H1 (cell line): ENCODE measurements around the gene GADL1. TPM values are rescaled to one million over a fixed set of nuclear protein-coding genes. Genes with fewer than 3 reads are reported as not detected.

Experiments
- CTCF ChIA-PET: fragments of 300-600 bp; sonication (Branson Sonifier 250); formaldehyde crosslinking; loops from one replicate; lab custom pipeline; 2021; ENCODE audit not compliant: partially characterized antibody; lab: Charles Lee
- POLR2A ChIA-PET: fragments of 300-600 bp; sonication (Branson Sonifier 250); formaldehyde crosslinking; loops from one replicate; lab custom pipeline; 2021; ENCODE audit warnings: inconsistent platforms; ENCODE audit not compliant: partially characterized antibody; lab: Charles Lee
- DNase-seq, 2 experiments: peaks; one replicate each; pipeline versions ENCODE4 v3.0.0 to v3.0.0-alpha.2; 2010 to 2022; ENCODE audit warnings: low spot score in 2 of 2, low read depth in 1 of 2, mixed read lengths in 1 of 2
- FAIRE-seq: peaks from 2 replicates; lab custom pipeline; 2011; peaks lifted over from hg19 to GRCh38; lab: Jason Lieb, UNC
- H2AFZ ChIP-seq: 2 replicates; pipeline ENCODE4 v1.8.1; 2012; ENCODE audit warnings: low read length, inconsistent platforms
- H2AK5ac ChIP-seq: 2 replicates; pipeline ENCODE4 v1.6.1; 2013; ENCODE audit warnings: low read depth, low read length
- H2BK120ac ChIP-seq: replicated peaks from 2 replicates; pipeline ENCODE3; 2013; ENCODE audit warnings: low read depth, low read length, inconsistent platforms
- H2BK12ac ChIP-seq: 2 replicates; pipeline ENCODE4 v1.6.1; 2013; ENCODE audit warnings: low read depth, low read length
- H2BK15ac ChIP-seq: 2 replicates; pipeline ENCODE4 v1.6.1; 2013; ENCODE audit warnings: low read length
- H2BK20ac ChIP-seq: 2 replicates; pipeline ENCODE4 v1.6.1; 2013; ENCODE audit warnings: low read length
- H2BK5ac ChIP-seq: 2 replicates; pipeline ENCODE4 v1.6.1; 2013; ENCODE audit warnings: low read depth, low read length
- H3K14ac ChIP-seq: 2 replicates; pipeline ENCODE4 v1.6.1; 2013; ENCODE audit warnings: inconsistent platforms; ENCODE audit not compliant: insufficient read length
- H3K18ac ChIP-seq: 2 replicates; pipeline ENCODE4 v1.6.1; 2013; ENCODE audit warnings: low read length; ENCODE audit errors: extremely low read depth
- H3K23ac ChIP-seq: 2 replicates; pipeline ENCODE4 v1.6.1; 2013; ENCODE audit warnings: inconsistent platforms; ENCODE audit not compliant: insufficient read length
- H3K23me2 ChIP-seq: 2 replicates; pipeline ENCODE4 v1.6.1; 2013; ENCODE audit warnings: low read depth, low read length
- H3K27ac ChIP-seq: 2 replicates; pipeline ENCODE4 v1.6.1; 2011; ENCODE audit warnings: low read depth, low read length, inconsistent platforms
- H3K27me3 ChIP-seq, 4 experiments: replicated peaks in 1 of 4; 1 replicate in 1 of 4; 2 replicates in 3 of 4; pipeline versions ENCODE4 v1.6.1 to v1.8.1; 2011 to 2013; ENCODE audit warnings: low read length in 3 of 4, mild to moderate bottlenecking in 3 of 4, inconsistent platforms in 2 of 4, mixed read lengths in 2 of 4, moderate library complexity in 1 of 4; ENCODE audit not compliant: control insufficient read depth in 3 of 4, insufficient read depth in 3 of 4; ENCODE audit errors: extremely low read depth in 1 of 4
- H3K36me3 ChIP-seq, 4 experiments: 2 replicates each; pipeline versions ENCODE4 v1.6.1 to v1.8.1; 2011 to 2013; ENCODE audit warnings: mild to moderate bottlenecking in 4 of 4, low read length in 3 of 4, moderate library complexity in 2 of 4, control low read depth in 1 of 4, inconsistent platforms in 1 of 4; ENCODE audit not compliant: insufficient read depth in 4 of 4, control insufficient read depth in 2 of 4
- H3K4ac ChIP-seq: replicated peaks from 2 replicates; pipeline ENCODE3; 2013; ENCODE audit warnings: low read length, low read depth, mixed read lengths, inconsistent platforms; ENCODE audit not compliant: insufficient read length
- H3K4me1 ChIP-seq, 4 experiments: replicated peaks in 1 of 4; 1 replicate in 1 of 4; 2 replicates in 3 of 4; pipeline versions ENCODE4 v1.6.1 to v1.8.1; 2011 to 2013; ENCODE audit warnings: low read length in 3 of 4, inconsistent platforms in 2 of 4, mixed read lengths in 1 of 4; ENCODE audit not compliant: insufficient read depth in 4 of 4, control insufficient read depth in 3 of 4
- H3K4me2 ChIP-seq, 2 experiments: 2 replicates each; pipeline versions ENCODE4 v1.6.1 to v1.8.1; 2011 to 2013; ENCODE audit warnings: low read depth in 2 of 2, low read length in 2 of 2, control low read depth in 1 of 2, inconsistent platforms in 1 of 2, mild to moderate bottlenecking in 1 of 2; ENCODE audit not compliant: insufficient read depth in 1 of 2
- H3K4me3 ChIP-seq, 4 experiments: fragments of 200-600, 300-600 bp in 1 of 4; sonication (generic), shearing (Covaris generic), sonication (Bioruptor Twin) in 1 of 4; 2 replicates each; pipeline versions ENCODE4 v1.5.1 to v1.8.1; 2011 to 2016; ENCODE audit warnings: low read length in 4 of 4, low read depth in 3 of 4, control low read depth in 2 of 4, inconsistent platforms in 2 of 4, mild to moderate bottlenecking in 2 of 4, mixed read lengths in 1 of 4, moderate library complexity in 1 of 4; ENCODE audit not compliant: insufficient read depth in 2 of 4; ENCODE audit errors: extremely low read depth in 1 of 4
- H3K56ac ChIP-seq: replicated peaks from 2 replicates; pipeline ENCODE3; 2013; ENCODE audit warnings: low read depth, mild to moderate bottlenecking, mixed read lengths, low read length, inconsistent platforms; ENCODE audit not compliant: insufficient read length
- H3K79me1 ChIP-seq: 2 replicates; pipeline ENCODE4 v1.6.1; 2013; ENCODE audit warnings: low read depth, low read length, control low read depth
- H3K79me2 ChIP-seq, 2 experiments: 2 replicates each; pipeline versions ENCODE4 v1.6.1 to v1.8.1; 2012 to 2013; ENCODE audit warnings: low read length in 2 of 2, mild to moderate bottlenecking in 2 of 2, inconsistent platforms in 1 of 2; ENCODE audit not compliant: insufficient read depth in 2 of 2, control insufficient read depth in 1 of 2
- H3K9ac ChIP-seq, 4 experiments: replicated peaks in 1 of 4; 1 replicate in 1 of 4; 2 replicates in 3 of 4; pipeline versions ENCODE4 v1.6.1 to v1.8.1; 2011 to 2013; ENCODE audit warnings: low read depth in 3 of 4, low read length in 3 of 4, control low read depth in 2 of 4, mild to moderate bottlenecking in 2 of 4, moderate library complexity in 2 of 4, inconsistent platforms in 1 of 4; ENCODE audit errors: extremely low read depth in 1 of 4
- H3K9me3 ChIP-seq, 2 experiments: 2 replicates each; pipeline versions ENCODE4 v1.6.1 to v1.8.1; 2012 to 2013; ENCODE audit warnings: mild to moderate bottlenecking in 2 of 2, moderate library complexity in 2 of 2, control low read depth in 1 of 2, inconsistent platforms in 1 of 2, low read depth in 1 of 2, low read length in 1 of 2, mixed read lengths in 1 of 2; ENCODE audit not compliant: insufficient read depth in 2 of 2
- H4K20me1 ChIP-seq, 2 experiments: replicated peaks in 1 of 2; 2 replicates each; pipeline versions ENCODE3 to v1.8.1; 2011 to 2013; ENCODE audit warnings: inconsistent platforms in 2 of 2, low read length in 2 of 2, mild to moderate bottlenecking in 1 of 2; ENCODE audit not compliant: insufficient read depth in 2 of 2, control insufficient read depth in 1 of 2
- H4K5ac ChIP-seq: 2 replicates; pipeline ENCODE4 v1.6.1; 2013; ENCODE audit warnings: low read length, low read depth, mixed read lengths, inconsistent platforms; ENCODE audit not compliant: insufficient read length
- H4K8ac ChIP-seq: 2 replicates; pipeline ENCODE4 v1.8.0; 2013; ENCODE audit warnings: mild to moderate bottlenecking, moderate library complexity, low read length, inconsistent platforms; ENCODE audit not compliant: insufficient read depth; ENCODE audit errors: extremely low read depth
- H4K91ac ChIP-seq: replicated peaks from 2 replicates; pipeline ENCODE3; 2013; ENCODE audit warnings: low read length, mixed read lengths, inconsistent platforms; ENCODE audit not compliant: insufficient read length
- ASH2L ChIP-seq: fragments of 200-600, 300-600 bp; sonication (generic); IDR thresholded peaks from one replicate; pipeline ENCODE4 v1.7.1; 2017; ENCODE audit warnings: low read length
- BACH1 ChIP-seq: IDR thresholded peaks from 2 replicates; pipeline ENCODE4 v1.6.1; 2012; ENCODE audit warnings: low read length, improper control_type of control experiment
- CBX5 ChIP-seq: fragments of 300-800, 300-1000 bp; sonication (generic); IDR thresholded peaks from 2 replicates; pipeline ENCODE4 v1.7.1; 2016; ENCODE audit warnings: antibody characterized with exemption, low read length, low read depth
- EP300 ChIP-seq, 2 experiments: IDR thresholded peaks; 1 replicate in 1 of 2; 2 replicates in 1 of 2; pipeline ENCODE4 v1.6.1; 2011 to 2012; ENCODE audit warnings: low read depth in 2 of 2, low read length in 2 of 2, mild to moderate bottlenecking in 2 of 2, borderline replicate concordance in 1 of 2, inconsistent platforms in 1 of 2, moderate library complexity in 1 of 2
- KDM4A ChIP-seq: IDR thresholded peaks from one replicate; pipeline ENCODE4 v1.7.1; 2012; ENCODE audit warnings: low read depth, mild to moderate bottlenecking, moderate library complexity, low read length, inconsistent platforms; ENCODE audit not compliant: severe bottlenecking
- MAFK ChIP-seq: IDR thresholded peaks from 2 replicates; pipeline ENCODE4 v1.6.1; 2012; ENCODE audit warnings: low read depth, mild to moderate bottlenecking, improper control_type of control experiment, low read length
- RFX5 ChIP-seq: IDR thresholded peaks from 2 replicates; pipeline ENCODE4 v1.6.1; 2011; ENCODE audit warnings: low read depth, low read length, improper control_type of control experiment, borderline replicate concordance
- RNF2 ChIP-seq: fragments of 200-900, 300-1000 bp; sonication (generic); IDR thresholded peaks from 2 replicates; pipeline ENCODE4 v1.7.1; 2016; ENCODE audit warnings: borderline replicate concordance, low read depth, mild to moderate bottlenecking, antibody characterized with exemption, low read length; ENCODE audit not compliant: poor library complexity, severe bottlenecking; ENCODE audit errors: missing control alignments
- RXRA ChIP-seq: IDR thresholded peaks from 2 replicates; pipeline ENCODE4 v1.6.1; 2011; ENCODE audit warnings: low read depth, mild to moderate bottlenecking, low read length, moderate library complexity; ENCODE audit not compliant: insufficient read depth
- SIRT6 ChIP-seq: IDR thresholded peaks from one replicate; pipeline ENCODE4 v1.7.1; 2012; ENCODE audit warnings: low read length, inconsistent platforms
- SP2 ChIP-seq: IDR thresholded peaks from 2 replicates; pipeline ENCODE4 v1.6.1; 2012; ENCODE audit warnings: mild to moderate bottlenecking, low read length, inconsistent platforms
- TAF1 ChIP-seq: IDR thresholded peaks from 2 replicates; pipeline ENCODE4 v1.6.1; 2011; ENCODE audit warnings: mild to moderate bottlenecking, low read depth, low read length
- TBP ChIP-seq: IDR thresholded peaks from 2 replicates; pipeline ENCODE4 v1.6.1; 2011; ENCODE audit warnings: low read depth, low read length, improper control_type of control experiment
- YY1 ChIP-seq: IDR thresholded peaks from 2 replicates; pipeline ENCODE4 v1.6.1; 2011; ENCODE audit warnings: low read depth, mild to moderate bottlenecking, low read length
- whole genome bisulfite sequencing, 2 experiments: shearing (Covaris generic) in 1 of 2; methylation state at CpG; one replicate each; pipeline versions ENCODE4 v1.1.6 to v1.1.7; 2013 to 2015; ENCODE audit warnings: low lambda C conversion rate in 2 of 2, mixed read lengths in 2 of 2, inconsistent platforms in 1 of 2, low coverage in 1 of 2, missing lambda C conversion rate in 1 of 2; ENCODE audit not compliant: insufficient replicate concordance in 2 of 2, insufficient coverage in 1 of 2, insufficient read length in 1 of 2; ENCODE audit errors: extremely low coverage in 1 of 2, missing lambda C conversion rate in 1 of 2; 5-methylcytosine and 5-hydroxymethylcytosine counted together
- polyA plus RNA-seq, 7 experiments: library from polyadenylated mRNA; depleted of rRNA in 3 of 7; stranded (reverse) in 5 of 7; unstranded in 2 of 7; fragments of >200 nt in 5 of 7; fragments of 200-250 nt in 2 of 7; gene quantifications; 1 replicate in 5 of 7; 2 replicates in 1 of 7; 4 replicates in 1 of 7; pipeline versions ENCODE4 v1.2.1 to v1.2.3, GENCODE V29; 2011 to 2013; ENCODE audit warnings: missing spikeins in 2 of 7, mixed read lengths in 2 of 7
- total RNA-seq: library from RNA; stranded (reverse); fragmentation: NEBNext Ultra II Directional; extraction: Animal tissue kit (Norgen Biotek cat#: 25700); gene quantifications from 2 replicates; pipeline ENCODE4 v1.2.1, GENCODE V29; 2021
- TF ChIP-seq, protein P1 (sequence below): IDR thresholded peaks from 2 replicates; pipeline ENCODE4 v1.6.1; 2011; ENCODE audit warnings: low read depth, mild to moderate bottlenecking, low read length; ENCODE audit not compliant: insufficient read depth

Gene GADL1
- total and polyA plus RNA-seq, 2 of the 8 experiments (the other 6 are each of a cell fraction or from before 2014, with no cell fraction given), result 0.03 to 0.30 TPM

DNA sequence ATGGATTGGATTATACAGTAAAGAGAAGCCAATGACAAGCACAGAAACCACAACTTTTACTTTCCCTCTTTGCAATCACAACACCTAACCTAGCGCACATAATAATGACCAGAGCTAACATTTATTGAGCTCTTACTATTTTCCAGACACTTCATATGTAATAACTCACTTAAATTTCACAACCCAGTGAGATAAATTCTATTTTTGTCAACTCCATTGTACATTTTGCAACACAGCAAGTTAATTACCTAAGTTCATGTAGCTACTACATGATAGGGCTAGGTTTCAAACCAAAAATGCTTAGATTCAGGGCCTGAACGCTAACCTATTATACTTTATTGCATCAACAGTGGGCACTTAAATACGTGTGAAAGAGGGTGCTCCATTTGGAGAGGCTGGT is 89.5 kb downstream of the GADL1 start:
- Histone ChIP-seq H3K79me2 (no peaks in the 10 kb centered on the region), H3K4ac (no peak overlapping the region)
- CTCF ChIA-PET, result no interaction called here
- TF ChIP-seq TBP (no peak), RNF2 (no peak), SP2 (no peak), SIRT6 (no peak), BACH1 (no peak), MAFK (no peak), RFX5 (no peak), CBX5 (no peak), ASH2L (no peak), YY1 (no peak), KDM4A (no peak), RXRA (no peak), TAF1 (no peak), EP300 (IDR thresholded peaks at IDR 0.05; ENCODE audit: borderline replicate concordance in 1 of 2, low read depth in 2 of 2, low read length in 2 of 2) (no peak)
- TF ChIP-seq, protein P1, sequence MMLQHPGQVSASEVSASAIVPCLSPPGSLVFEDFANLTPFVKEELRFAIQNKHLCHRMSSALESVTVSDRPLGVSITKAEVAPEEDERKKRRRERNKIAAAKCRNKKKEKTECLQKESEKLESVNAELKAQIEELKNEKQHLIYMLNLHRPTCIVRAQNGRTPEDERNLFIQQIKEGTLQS, result no peak

More for the DNA sequence above, 89.5 kb downstream of the GADL1 start:
- Histone ChIP-seq H4K8ac (no peak overlapping the region), H4K91ac (no peak overlapping the region), H3K4me3 (no peak overlapping the region), H3K56ac (no peak overlapping the region), H2AK5ac (no peak overlapping the region), H3K27me3 (no peaks in the 10 kb centered on the region), H3K36me3 (no peaks in the 10 kb centered on the region), H3K9ac (no peak overlapping the region), H2BK120ac (no peak overlapping the region), H2BK5ac (no peak overlapping the region), H3K4me1 (no peaks in the 10 kb centered on the region), H3K23ac (no peak overlapping the region), H3K9me3 (no peaks in the 10 kb centered on the region), H2BK20ac (no peak overlapping the region), H3K23me2 (no peaks in the 10 kb centered on the region), H3K4me2 (no peak overlapping the region), H3K14ac (no peak overlapping the region), H3K79me1 (no peaks in the 10 kb centered on the region), H2AFZ (no peak overlapping the region), H3K18ac (no peak overlapping the region), H3K27ac (no peak overlapping the region), H2BK15ac (no peak overlapping the region), H4K5ac (no peak overlapping the region), H2BK12ac (no peak overlapping the region), H4K20me1 (no peaks in the 10 kb centered on the region)
- POLR2A ChIA-PET, result no interaction called here
- DNase-seq (no peak), FAIRE-seq (no peak)
- WGBS, 2 experiments, result 92% methylated on average over 3 of the region's 3 CpGs; no CpG with 5 or more reads in 1 of the 2 experiments
